Measurements from ENCODE around the gene COG2.
"Not testable (repeated sequence)": the region's sequence is repeated elsewhere in the genome, so short reads cannot be mapped to it uniquely, and the experiment has no call there.

The COG2 gene

DNA sequence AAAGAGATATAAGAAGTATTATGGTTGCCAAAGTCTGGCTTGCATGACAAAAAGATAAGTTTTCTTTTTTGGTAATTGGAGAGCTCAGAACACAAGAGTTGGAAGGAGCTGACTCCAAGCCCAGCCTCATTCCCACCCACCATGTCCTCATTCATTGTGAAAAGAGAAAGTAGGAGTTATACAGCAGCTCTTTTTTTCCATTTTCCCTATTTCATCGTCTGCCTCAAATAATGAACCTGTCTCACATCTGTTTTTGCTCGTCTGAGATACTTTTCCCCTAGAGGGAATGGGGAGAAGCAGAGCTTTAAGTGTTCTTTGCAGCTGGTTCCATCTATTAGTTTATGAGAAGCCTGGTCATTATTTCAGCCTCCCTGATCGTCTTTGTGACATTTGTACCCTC, 36.9 kb downstream of the COG2 start:
- no peak for DNase-seq (ENCODE audit: low read depth in 3 of 3)

DNA sequence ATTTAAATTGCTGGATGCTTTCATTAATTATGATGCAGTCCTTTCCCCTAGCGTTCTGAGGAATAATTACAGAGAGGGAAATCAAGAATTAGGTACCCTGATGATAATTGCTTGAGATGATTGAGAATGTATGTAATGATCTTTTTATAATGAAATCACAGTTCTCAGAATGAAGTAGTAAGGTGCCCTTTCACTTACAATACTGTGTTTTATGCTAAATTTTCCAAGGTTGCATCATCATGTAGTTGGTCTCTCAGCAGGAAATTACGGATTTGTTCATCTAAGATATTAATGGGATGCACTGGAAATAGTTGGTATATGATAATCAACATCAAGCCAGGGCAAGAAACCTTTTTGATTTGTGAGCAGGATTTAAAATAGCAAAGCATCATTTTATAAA, 37.5 kb downstream of the COG2 start:
- DNase-seq (ENCODE audit: low read depth in 3 of 3) = no peak

DNA sequence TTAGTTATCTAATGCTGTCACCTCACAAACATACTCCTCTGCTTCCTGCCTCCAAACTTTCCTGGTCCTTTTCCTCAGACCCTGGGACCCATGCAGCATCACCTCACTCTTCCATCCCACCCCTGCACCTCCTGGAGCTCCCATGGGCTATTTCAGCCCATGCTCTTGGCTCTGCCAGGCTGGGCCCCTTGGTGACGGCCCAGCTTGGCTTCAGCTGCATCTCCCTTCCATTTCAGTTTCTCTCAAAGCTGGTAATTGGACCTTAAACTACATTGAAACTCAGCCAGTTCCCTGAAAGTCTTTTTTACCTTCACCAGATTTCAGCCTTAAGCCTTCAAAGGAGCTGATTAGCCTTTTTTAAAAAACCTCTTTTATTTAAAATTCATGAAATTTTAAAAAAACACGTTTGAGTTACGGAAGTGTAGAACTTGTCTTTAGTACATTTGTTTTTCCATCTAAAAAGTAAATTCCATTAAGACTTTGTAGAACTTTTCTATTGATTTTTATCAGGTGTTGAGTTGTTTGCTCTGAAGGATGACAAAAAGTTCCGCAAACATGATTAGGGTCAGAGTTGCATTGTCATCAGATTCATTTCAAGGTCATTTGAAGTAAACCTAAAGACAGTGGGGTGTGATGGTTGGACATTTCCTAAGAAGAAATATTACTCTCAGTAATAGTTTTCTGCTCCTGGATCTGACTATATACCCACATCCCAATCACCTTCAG, 38.2 kb downstream of the COG2 start:
- DNase-seq (ENCODE audit: low read depth in 3 of 3) = no peak

GRCh38 chr1:230681599-230681998, 39.3 kb downstream of the COG2 start:
- no peak for DNase-seq (ENCODE audit: low read depth in 3 of 3)

GRCh38 chr1:230682274-230682673, 40.0 kb downstream of the COG2 start:
- DNase-seq (ENCODE audit: low read depth in 3 of 3) = no peak

GRCh38 chr1:230682882-230683610, 40.8 kb downstream of the COG2 start:
- DNase-seq (ENCODE audit: low read depth in 3 of 3) = no peak

DNA sequence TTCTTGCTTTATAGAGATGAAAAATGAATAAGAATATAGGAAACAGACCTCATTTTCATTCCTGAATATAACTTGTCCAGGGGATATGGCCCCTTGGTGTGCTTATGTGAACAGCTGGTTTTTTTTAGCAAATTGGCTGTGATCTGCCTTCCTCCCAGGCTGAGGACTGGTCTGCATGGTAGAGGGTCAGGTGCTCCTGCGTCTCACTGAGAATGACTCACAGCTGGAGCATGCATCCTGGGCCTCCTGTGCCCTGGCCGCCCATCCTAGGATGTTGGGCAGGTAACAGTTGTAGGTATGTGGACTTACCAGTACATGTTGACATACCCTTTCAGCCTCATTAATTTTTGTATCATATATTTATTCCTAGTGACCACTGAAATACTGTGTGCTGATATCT, 41.9 kb downstream of the COG2 start:
- DNase-seq (ENCODE audit: low read depth in 3 of 3) = no peak

DNA sequence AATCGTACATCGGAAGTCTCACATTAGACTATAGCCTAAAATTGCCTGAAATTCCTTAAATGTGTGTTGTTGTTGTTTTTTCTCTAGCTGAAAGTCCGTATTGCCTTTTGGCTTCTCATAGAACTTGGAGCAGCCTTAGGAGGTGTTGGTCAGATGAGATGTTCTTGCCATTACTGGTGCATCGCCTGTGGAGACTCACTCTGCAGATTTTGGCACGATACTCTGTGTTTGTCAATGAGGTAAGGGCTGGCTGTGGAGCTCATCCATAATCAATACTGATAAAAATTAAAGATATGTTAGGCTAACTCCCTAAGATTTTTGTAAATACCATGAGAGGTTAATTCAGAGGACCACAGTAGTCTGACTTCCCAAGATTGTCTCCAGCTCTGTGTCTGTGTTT, 42.7 kb downstream of the COG2 start:
- no peak for DNase-seq (ENCODE audit: low read depth in 3 of 3)

DNA sequence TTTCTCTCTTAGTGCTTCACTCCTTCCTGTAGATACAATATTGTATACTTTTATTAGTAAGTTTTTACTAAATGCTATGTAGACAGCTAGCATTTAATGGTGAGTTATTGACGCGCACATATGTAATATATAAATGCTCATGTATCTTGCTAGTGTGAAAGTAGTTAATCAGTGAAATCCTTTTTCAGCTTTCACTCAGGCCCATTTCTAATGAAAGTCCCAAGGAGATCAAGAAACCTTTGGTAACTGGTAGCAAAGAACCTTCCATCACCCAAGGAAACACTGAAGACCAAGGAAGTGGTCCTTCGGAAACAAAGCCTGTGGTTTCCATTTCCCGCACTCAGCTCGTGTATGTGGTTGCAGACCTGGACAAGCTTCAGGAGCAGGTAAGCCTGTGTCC, 44.5 kb downstream of the COG2 start:
- DNase-seq (ENCODE audit: low read depth in 3 of 3) = no peak

DNA sequence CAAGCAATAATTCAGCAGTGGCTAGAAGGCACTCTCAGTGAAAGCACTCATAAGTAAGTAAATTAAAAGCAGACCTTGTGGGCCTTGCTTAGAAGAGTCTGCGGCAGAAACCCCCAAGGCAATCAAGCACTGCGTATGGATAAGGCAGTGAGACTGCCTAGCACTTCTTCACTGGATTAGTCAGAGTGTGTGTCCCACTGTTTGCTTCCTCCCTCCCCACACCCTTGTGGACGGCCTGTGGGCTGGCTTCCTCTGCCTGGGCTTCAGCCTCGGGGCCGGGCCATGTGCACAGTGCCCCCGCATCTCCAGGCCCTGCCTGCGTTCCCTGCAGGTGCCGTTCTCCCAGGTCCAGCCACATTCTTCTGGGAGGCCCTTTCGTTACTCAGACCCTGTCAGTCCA, 47.8 kb downstream of the COG2 start:
- DNase-seq (ENCODE audit: low read depth in 3 of 3) = no peak

GRCh38 chr1:230691615-230692014, 49.3 kb downstream of the COG2 start:
- DNase-seq (ENCODE audit: low read depth in 3 of 3) = no peak

DNA sequence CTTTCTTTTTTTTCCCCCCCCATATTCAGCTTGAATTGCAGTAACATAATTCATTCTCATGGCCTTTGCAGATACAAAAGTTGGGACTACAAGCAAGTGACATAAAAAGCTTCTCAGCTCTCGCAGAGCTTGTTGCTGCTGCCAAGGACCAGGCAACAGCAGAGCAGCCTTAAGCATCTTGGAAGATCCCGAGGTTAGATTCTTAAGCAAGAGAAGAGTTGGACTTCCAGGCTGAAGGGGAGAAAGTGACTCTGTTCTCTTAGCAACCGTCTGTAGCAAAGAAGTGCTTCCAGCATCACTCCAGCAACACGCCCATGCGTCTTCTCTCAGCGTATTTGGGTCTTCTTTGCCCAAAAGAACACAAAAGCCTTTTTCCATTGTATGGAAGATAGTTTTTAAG, 50.9 kb downstream of the COG2 start:
- DNase-seq (ENCODE audit: low read depth in 3 of 3) = no peak

GRCh38 chr1:230693777-230694176, 51.5 kb downstream of the COG2 start:
- no peak for DNase-seq (ENCODE audit: low read depth in 3 of 3)

GRCh38 chr1:230694464-230694863, 52.2 kb downstream of the COG2 start:
- no peak for DNase-seq (ENCODE audit: low read depth in 3 of 3)

- no peak for DNase-seq (ENCODE audit: low read depth in 3 of 3)
These were observed 52.7 kb downstream of the COG2 start for GRCh38 chr1:230694991-230695390.

- no peak for DNase-seq (ENCODE audit: low read depth in 3 of 3)
These were observed 53.9 kb downstream of the COG2 start for GRCh38 chr1:230696218-230696617.

DNA sequence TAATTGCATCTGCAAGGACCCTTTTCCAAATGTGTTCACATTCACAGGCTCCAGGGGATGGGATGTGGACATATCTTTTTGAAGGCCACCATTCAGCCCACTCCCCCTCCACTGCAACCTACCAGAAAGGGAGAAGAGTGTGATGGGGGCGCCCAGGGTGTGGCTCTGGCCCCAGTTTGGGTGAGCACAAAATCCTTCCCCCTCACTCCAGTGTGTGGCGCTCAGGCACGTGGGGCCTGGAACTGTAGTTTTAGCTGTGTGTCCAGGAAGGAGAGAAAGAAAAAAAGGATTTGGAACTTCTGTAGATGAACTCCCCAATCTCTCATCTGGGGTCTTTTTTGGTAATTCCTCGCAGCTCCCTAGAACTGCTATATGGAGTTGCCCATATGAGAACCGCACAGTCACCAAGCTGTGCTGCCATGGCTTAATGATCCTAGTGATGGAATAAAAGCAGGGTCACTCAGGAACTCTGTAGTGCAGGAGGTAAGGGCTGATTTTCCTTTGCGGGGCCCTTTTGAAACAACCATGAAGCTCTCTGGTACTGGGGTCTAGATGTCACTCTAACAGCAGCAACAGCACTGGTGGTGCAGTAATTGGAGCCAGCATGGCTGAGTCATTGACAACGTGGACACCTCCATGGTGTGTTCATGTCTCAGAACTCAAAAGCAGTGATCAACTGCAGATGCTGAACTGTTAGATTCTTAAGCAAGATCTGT, 54.6 kb downstream of the COG2 start:
- no peak for DNase-seq (ENCODE audit: low read depth in 3 of 3)

GRCh38 chr1:230698130-230698529, 55.8 kb downstream of the COG2 start:
- DNase-seq (ENCODE audit: low read depth in 3 of 3) = no peak

DNA sequence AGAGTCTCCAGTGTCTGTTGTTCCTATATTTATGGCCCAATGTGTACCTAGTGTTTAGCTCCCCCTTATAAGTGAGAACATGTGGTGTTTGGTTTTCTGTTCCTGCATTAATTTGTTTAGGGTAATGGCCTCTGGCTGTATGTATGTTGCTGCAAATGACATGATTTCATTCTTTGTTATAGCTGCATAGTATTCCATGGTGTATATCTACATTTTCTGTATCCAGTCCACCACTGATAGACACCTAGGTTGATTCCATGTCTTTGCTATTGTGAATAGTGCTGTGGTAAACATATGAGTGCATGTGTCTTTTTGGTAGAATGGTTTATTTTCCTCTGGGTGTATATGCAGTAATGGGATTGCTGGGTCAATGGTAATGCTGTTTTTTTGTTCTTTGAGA, 56.7 kb downstream of the COG2 start:
- DNase-seq (ENCODE audit: low read depth in 3 of 3) = not testable (repeated sequence)

- DNase-seq (ENCODE audit: low read depth in 3 of 3) = no peak
These were observed 57.4 kb downstream of the COG2 start for GRCh38 chr1:230699716-230700115.

- no peak for DNase-seq (ENCODE audit: low read depth in 3 of 3)
These were observed 57.9 kb downstream of the COG2 start for GRCh38 chr1:230700132-230700531.

DNA sequence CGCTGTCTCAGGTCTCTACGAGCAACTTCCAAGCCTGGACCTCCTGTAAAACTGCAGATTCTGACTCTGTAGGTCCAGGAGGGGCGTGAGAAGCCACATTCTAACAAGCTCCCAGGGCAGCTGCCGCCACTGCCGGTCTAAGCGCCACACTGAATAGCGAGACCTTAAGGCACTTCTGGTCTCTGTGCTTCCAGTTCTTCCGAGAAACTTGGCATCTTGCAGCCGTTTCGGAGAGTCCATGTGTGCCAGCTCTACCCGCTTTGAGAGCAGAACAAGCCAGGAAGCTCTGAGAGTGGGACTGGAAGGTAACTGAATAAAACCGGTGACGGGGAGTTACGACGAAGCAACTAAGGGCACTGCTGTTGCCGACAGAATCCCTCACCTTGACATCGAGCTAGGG, 59.2 kb downstream of the COG2 start:
- DNase-seq (ENCODE audit: low read depth in 3 of 3) = no peak
